ENCODE measurements around the gene UBE2L6.
A peak's percentile ranks its signal among the peaks of the same experiment; 100 is the strongest.

Gene UBE2L6

DNA sequence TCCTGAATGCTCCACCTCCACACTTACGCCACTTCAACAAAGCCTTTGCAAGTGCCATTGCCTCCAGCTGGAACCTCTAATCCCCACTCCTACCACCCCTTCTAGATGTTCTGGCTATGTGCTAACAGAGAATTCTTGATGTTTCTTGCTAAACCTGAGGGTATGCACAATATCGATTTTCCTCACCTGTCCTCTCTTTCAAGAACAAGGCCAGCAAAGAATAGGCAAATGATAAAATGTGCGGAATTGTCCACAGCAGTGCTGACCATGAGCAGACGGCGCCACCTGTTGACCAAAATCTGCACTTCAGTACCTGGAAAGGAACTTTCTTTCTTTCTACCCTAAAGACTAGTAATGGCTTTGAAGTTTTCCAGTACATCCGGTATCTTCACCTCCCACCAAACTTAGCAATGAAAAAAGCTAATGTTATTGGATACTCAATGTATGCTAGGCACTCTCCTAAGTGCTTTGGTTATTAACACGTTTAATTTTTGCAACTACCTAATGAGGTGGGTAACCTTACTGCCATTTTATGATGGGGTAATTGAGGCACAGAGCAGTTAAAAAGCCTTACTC is 40.3 kb downstream of the UBE2L6 start:
- DNase-seq, result peak in 1 of 2 experiments; percentile 57

DNA sequence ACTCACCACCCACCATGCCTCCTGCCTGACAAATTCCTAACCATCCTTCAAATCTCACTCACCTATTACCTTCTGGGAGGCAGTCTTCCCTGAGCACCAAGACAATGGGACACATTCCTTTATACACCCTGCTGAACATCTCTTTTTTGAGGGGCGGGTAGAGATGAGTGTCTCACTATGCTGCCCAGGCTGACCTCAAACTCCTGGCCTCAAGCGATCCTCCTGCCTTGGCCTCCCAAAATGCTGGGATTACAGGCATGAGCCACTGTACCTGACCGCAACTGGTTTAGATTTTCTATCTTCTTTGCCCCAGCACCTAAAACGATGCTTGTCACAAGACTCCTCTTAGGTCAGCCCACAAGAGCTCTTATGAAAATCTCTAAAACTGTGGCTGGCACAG is 44.1 kb downstream of the UBE2L6 start:
- no peak for DNase-seq

DNA sequence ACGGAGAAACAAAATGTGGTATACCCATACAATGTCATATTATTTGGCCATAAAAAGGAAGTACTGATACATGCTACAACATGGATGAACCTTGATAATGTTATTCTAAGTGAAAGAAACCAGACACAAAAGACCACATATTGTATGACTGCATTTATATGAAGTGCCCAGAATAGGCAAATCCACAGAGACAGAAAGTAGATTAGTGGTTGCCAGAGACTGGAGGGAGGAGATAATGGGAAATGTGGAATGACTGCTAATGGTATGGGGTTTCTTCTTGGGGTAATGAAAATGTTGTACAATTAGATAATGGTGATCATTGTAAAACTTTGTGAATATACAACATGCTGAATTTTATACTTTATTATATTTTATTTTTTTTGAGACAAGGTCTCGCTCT is 46.4 kb downstream of the UBE2L6 start:
- no peak for DNase-seq

DNA sequence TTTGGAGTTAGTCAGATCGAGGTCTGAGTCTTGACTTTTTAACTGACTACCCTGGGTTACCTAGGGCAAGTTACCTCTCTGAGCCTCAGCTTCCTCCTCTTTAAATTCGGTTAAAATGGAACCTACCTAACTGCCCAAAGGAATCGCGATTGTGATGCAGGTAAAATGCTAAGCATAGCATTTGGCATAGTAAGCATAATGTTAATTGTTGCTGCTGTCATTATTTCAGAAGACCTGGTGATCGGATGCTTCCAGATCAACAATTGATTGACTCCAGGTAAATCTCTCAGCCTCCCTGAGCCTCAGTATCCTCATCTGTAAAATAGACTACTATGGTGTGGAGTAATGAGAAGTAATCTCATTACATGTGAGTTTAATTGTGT is 51.4 kb downstream of the UBE2L6 start:
- no peak for DNase-seq

DNA sequence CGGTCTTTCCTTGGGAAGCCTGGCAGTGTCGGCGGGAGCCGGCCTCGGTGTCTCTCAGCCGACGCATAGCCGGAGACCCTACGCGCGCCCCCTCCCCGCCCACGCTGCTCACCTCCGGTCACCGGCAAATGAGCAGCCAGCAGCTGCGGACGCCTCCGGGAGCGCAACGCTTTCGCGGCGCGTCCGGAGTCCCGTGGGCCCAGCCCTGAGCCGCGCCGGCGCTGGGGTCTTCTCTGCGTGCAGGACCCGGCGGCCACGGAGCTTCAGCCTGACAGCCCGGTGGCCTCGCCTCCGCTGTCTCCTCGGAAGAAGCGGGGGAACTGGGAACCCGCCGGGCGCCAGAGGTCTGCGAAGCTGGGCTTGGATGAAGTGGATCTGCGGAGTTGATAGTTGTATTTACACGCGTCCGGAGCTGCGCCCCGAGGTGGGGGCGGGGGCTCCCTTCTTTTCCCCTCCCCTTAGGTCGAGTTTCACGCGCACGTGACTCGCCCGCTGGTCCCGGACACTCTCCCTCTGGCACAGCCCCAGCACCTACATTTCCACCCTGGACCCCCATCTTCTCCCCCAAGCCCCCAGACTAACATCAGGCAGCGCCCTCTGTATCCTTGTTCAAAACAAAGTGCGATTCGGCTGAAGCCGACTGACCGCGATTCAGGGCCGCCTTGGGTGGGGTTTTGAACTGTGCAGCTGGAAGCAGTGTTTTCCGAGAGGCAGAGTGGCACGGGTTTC is 52.0 kb downstream of the UBE2L6 start, which contains the start of gene SLC43A1:
Gene SLC43A1, minus strand, starts transcription at position 371 of the 729 bp plus-strand sequence. CDS start 1,591 bp downstream, outside the sequence.
- peak in 1 of 2 experiments; percentile 30 for DNase-seq

DNA sequence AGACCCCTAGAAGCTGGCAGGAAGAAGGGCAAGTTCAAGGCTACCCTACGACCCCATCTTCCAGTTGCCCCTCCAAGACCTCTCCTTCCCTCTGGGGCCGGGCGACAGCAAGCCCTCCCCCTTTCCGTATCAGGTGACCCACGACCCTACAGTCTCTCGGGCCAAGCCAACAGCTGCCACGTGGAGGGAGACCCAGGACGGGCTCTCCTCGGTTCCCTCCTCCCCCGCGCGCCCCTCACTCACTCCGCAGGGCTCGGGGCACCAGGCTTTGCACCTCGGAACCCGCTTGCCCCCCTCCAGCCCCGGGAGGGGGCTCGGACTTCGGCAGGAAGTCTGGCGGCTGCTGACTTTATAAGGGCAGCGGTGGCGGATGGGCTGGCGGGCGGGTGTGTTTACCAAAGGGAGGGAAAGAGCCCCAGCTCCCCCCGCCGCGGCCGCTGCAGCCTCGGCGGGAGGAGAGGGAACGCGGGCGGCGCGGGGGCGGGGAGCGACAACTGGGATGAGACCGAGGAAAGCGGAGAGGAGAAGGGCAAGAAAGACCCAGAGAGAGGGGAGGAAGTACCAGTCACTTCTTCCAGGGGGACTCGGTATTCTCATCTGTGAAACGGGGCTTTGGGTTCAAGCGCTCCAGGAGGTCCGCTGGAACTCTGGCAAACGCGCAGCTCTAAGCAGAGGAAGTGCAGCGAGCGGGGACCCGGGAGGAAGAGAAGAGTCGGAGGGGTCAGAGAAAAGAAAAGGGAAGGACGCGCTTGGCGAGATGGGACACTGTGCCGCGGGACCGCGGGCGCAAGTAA is 52.7 kb downstream of the UBE2L6 start:
- DNase-seq, result no peak

DNA sequence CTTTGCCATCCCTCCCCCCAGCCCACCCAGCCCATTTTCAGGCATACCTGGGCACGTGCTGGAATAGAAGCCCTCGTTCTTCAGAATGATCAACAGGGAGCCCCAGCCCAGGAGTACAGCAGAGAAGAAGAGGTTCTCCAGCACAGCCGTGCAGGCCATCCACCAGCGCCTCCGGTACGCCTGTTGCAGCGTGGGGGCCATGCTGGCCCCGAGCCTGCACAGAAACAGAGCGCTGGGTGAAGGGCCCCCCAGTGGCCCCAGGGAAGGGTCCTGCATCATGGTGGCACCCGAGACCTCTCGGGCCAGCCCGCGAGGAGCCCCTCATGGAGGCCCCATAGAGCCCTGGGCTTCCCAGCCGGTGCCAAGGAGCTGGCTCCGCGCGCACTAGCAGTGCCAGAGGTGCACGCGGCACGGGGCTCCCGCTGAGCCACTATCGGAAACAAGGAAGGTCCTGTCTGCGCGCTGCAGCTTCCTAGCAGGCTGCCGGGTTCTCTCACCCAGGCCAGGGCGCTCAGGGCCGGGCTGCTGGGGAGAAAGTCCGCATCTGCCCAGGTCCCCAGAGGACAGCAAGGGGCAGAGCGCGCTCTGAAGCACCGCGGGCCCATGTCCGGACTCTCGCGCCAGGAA is 53.4 kb downstream of the UBE2L6 start:
- DNase-seq, result no peak

DNA sequence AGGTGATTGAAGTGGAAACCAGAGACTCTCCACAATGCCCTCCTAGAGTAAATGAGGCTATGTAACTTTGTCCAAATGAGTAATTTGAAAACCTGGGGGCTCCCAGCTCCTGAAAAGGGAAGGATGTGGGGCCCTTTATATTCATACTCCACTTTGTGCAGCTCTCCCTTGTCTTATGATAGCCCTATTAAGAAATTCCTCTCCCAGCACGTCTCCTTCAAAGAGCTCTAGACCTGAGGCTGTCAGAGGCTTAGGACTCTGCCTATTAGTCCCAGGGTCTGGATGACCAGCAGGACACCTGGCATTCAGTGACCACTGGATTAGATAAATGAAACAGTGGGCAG is 54.0 kb downstream of the UBE2L6 start:
- no peak for DNase-seq

DNA sequence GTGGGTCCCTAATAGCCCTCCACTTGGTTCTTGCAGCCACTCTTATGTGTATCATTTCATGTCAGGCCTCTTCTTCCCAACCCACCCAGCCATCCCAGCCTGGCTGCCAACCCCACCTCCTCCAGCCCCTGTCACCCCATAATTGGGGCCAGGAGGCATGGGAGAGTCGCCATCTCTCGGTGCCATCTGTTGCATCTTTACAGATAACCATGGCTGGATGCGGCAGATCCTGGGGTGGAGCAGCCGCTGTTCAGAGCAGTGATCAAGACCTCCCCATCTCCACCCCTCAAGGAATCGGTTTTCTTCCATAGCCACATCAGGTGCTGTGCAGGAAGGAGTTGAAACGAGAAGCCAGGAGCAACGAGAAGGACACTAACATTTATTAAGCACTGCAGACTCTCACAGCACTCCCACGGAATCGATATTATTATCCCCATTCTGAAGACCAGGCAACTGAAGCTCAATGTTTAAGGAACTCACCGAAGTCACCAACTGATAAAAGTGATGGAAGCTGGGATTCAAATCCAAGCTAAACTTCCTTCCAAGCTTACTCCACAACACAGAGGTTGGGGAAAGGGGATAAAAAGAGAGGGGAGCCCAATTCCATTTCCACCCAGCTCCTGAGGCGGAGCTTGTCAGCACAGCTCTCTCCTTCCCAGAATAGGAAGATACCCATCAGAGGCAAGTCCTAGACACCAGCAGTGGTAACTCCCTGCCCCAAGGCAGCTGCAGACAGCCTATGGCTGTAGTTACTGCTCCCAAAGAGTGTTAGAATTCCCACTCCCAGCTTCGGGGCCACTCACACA is 54.6 kb downstream of the UBE2L6 start:
- DNase-seq, result no peak

DNA sequence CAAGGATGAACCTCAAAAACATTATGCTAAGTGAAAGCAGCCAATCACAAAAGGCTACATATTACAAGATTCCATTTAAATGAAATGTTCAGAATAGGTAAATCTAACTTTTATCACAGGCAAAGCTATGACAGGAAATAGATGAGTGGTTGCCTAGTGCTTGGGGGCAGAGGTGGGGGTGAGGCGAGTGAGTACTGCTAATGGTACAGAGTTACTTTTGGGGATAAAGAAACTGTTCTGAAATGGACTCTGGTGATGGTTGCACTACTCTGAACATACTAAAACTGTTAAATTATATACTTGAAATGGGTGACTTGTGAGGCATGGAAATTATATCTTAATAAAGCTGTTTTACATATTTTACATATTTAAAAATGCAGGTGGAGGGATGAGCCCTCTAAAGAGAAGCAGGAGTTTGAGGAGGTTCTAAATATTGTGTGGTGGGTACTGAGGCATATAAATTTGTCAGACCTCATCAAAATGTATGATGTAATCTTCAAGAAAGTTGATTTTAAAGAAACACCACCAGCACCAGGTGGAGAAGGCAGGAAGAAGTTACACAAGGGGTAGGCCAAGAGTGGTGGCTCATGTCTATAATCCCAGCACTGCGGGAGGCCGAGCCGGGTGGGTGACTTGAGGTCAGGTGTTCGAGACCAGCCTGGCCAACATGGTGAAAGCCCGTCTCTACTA is 55.6 kb downstream of the UBE2L6 start:
- DNase-seq, result no peak

DNA sequence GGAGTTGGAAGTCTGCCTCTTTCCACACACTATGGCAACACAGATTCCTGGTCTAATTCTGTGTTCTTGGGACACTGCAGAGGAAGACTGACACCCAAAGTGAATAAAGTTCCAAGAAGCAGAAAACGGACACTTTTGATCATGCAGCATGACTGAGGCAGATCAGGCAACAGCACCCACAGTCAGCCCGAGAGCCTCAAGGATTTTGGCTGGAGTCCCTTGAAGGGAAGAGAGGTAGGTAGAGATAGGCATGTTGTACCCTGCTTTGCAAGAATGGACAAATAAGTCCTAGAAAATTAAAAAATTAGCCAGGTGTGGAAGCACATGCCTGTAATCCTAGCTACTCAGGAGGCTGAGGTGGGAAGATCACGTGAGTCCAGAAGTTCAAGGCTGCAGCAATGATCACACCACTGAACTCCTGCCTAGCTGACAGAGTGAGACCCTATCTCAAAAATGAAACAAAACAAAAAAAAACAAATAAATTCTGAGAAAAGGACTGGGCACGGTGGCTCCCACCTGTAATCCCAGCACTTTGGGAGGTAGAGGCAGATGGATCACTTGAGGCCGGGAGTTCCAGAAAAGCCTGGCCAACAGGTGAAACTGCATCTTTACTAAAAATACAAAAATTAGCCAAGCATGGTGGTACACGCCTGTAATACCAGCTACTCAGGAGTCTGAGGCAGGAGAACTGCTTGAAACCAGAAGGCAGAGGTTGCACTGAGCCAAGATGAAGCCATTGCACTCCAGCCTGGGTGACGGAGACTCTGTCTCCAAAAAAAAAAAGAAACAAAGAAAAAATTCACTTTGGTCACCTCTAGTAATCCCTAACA is 58.9 kb downstream of the UBE2L6 start:
- no peak for DNase-seq

DNA sequence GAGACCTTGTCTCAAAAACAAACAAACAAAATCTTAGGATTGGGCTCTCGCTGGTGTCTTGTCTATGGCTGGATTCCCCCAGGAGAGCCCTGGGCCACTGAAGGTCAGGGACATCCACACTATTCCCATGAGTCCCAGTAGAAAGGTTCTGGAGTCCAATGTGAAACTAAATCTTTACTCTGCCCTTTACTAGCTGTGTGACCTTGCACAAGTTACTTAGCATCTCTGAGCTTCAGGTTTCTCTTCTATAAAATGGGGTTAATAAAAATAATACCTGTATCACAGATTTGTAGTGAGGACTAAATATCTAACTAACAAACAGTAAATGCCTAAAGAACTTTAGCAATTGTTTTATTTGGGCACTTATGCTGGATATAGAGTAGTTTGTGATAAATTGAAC is 61.0 kb downstream of the UBE2L6 start:
- DNase-seq, result no peak

DNA sequence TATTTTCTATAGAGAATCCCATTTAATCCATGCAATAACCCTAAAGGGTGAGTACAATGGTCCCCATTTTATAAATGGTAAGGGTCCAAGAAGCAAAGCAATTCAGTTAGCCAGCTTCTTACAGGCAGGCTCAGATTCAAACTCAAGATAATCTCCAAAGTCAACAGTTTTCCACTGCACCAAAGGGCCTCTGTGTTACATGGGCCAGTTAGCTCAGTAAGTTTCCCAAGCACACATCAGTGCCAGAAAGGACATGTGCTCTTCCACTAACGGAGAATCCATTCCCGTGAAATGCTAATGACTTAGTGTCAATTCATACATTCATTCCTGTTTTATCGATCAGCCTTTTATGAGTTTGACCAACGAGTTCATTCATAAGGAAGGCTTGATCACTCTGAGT is 63.0 kb downstream of the UBE2L6 start:
- no peak for DNase-seq

DNA sequence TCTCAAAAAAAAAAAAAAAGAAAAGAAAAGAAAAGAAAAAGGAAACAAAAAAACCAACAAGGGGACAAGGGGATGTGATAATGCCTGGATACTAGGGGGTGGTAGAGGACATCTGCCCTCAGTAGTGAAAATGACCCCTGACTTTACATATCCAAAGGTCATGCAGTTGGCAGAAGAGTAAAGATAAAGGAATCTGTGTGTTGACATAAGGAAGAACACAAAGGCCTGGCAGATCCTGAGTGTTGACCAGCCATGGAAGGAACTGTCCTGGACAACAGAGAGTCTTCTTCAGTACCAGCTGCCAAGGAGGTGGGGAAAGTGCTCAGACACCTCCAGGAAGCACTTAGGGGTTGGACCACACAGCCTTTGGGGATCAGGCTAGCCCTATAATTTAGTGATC is 64.6 kb downstream of the UBE2L6 start:
- DNase-seq, result no peak

DNA sequence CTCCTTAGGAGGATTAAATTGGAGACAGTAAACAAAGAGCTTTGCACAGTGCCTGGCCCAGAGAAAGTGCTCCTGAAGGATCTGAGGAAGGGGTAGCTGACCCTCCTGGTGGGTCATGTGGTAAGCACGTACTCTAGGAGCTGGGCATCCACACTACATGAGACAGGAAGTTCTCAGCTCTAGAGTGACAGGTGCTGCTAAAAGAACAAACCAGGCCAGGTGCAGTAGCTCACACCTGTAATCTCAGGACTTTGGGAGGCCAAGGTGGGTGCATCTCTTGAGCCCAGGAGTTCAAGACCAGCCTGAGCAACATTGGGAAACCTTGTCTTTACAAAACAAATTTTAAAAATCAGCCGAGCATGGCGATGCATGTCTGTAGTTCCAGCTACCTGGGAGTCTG is 65.1 kb downstream of the UBE2L6 start:
- DNase-seq, result no peak

DNA sequence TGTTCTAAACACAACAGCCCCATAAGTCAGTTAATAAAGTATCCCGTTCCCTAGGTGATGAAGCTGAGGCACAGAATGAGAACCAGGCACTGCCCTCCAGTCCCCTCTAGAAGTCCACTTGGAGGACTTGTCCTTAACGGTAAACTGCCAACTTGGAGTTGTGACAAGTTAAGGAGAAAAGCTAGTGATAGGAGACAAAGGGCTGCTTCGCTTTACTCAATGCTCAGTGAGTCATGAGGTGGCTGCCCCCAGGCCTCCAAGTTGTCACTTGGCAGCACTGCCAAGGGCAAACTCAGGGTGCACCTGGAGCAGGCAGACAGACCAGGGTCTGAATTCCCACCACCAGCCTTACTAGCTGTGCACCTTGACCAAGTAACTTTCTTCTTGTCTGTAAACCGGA is 65.5 kb downstream of the UBE2L6 start:
- no peak for DNase-seq

Measured in SW 1271 (cell line).